ENCODE data around the gene YWHAQ. TPM values are rescaled to one million over a fixed set of nuclear protein-coding genes. Genes with fewer than 3 reads are reported as not detected.

YWHAQ gene
- total RNA-seq, 1 donor from 2014 or later: 533 TPM

- DNase-seq: no peak
- no peak for TF ChIP-seq CTCF (IDR thresholded peaks at IDR 0.05; ENCODE audit: partially characterized antibody, unreplicated experiment)
- Mint-ChIP-seq H3K36me3 (ENCODE audit: unreplicated experiment) (peaks cover 5% of the 10 kb centered on the region), H3K4me1 (ENCODE audit: low read depth, unreplicated experiment) (no peaks in the 10 kb centered on the region), H3K4me3 (ENCODE audit: unreplicated experiment) (no peak overlapping the region), H3K27ac (ENCODE audit: unreplicated experiment) (no peak overlapping the region), H3K27me3 (ENCODE audit: unreplicated experiment) (peaks cover 4% of the 10 kb centered on the region), H3K9me3 (ENCODE audit: unreplicated experiment) (peaks cover 1% of the 10 kb centered on the region)
Measured at GRCh38 chr2:9667826-9668225, 37.0 kb upstream of the YWHAQ start.

- Mint-ChIP-seq H3K4me1 (ENCODE audit: low read depth, unreplicated experiment) (no peaks in the 10 kb centered on the region), H3K36me3 (ENCODE audit: unreplicated experiment) (peaks cover 5% of the 10 kb centered on the region), H3K27me3 (ENCODE audit: unreplicated experiment) (peaks cover 6% of the 10 kb centered on the region), H3K4me3 (ENCODE audit: unreplicated experiment) (no peak overlapping the region), H3K27ac (ENCODE audit: unreplicated experiment) (no peak overlapping the region), H3K9me3 (ENCODE audit: unreplicated experiment) (peaks cover 1% of the 10 kb centered on the region)
- no peak for DNase-seq
- no peak for TF ChIP-seq CTCF (IDR thresholded peaks at IDR 0.05; ENCODE audit: partially characterized antibody, unreplicated experiment)
Measured at GRCh38 chr2:9666306-9666705, 35.5 kb upstream of the YWHAQ start.

GRCh38 chr2:9665898-9666297, 35.1 kb upstream of the YWHAQ start:
- TF ChIP-seq CTCF (IDR thresholded peaks at IDR 0.05; ENCODE audit: partially characterized antibody, unreplicated experiment): no peak
- DNase-seq: no peak
- peaks cover 6% of the 10 kb centered on the region for H3K27me3 Mint-ChIP-seq (ENCODE audit: unreplicated experiment)
- H3K36me3 Mint-ChIP-seq (ENCODE audit: unreplicated experiment): peaks cover 5% of the 10 kb centered on the region
- no peak overlapping the region for H3K4me3 Mint-ChIP-seq (ENCODE audit: unreplicated experiment)
- no peak overlapping the region for H3K27ac Mint-ChIP-seq (ENCODE audit: unreplicated experiment)
- H3K4me1 Mint-ChIP-seq (ENCODE audit: low read depth, unreplicated experiment): no peaks in the 10 kb centered on the region
- peaks cover 1% of the 10 kb centered on the region for H3K9me3 Mint-ChIP-seq (ENCODE audit: unreplicated experiment)

GRCh38 chr2:9664365-9664764, 33.6 kb upstream of the YWHAQ start:
- no peak overlapping the region for H3K27ac Mint-ChIP-seq (ENCODE audit: unreplicated experiment)
- no peaks in the 10 kb centered on the region for H3K4me1 Mint-ChIP-seq (ENCODE audit: low read depth, unreplicated experiment)
- DNase-seq: no peak
- H3K4me3 Mint-ChIP-seq (ENCODE audit: unreplicated experiment): no peak overlapping the region
- peaks cover 1% of the 10 kb centered on the region for H3K9me3 Mint-ChIP-seq (ENCODE audit: unreplicated experiment)
- peaks cover 5% of the 10 kb centered on the region for H3K36me3 Mint-ChIP-seq (ENCODE audit: unreplicated experiment)
- no peak for TF ChIP-seq CTCF (IDR thresholded peaks at IDR 0.05; ENCODE audit: partially characterized antibody, unreplicated experiment)
- H3K27me3 Mint-ChIP-seq (ENCODE audit: unreplicated experiment): peaks cover 6% of the 10 kb centered on the region

- no peak for DNase-seq
- Mint-ChIP-seq H3K4me3 (ENCODE audit: unreplicated experiment) (no peak overlapping the region), H3K36me3 (ENCODE audit: unreplicated experiment) (peaks cover 5% of the 10 kb centered on the region), H3K4me1 (ENCODE audit: low read depth, unreplicated experiment) (no peaks in the 10 kb centered on the region), H3K27me3 (ENCODE audit: unreplicated experiment) (peaks cover 6% of the 10 kb centered on the region), H3K9me3 (ENCODE audit: unreplicated experiment) (no peaks in the 10 kb centered on the region), H3K27ac (ENCODE audit: unreplicated experiment) (no peak overlapping the region)
- TF ChIP-seq CTCF (IDR thresholded peaks at IDR 0.05; ENCODE audit: partially characterized antibody, unreplicated experiment): no peak
Measured at GRCh38 chr2:9663008-9663879, 32.4 kb upstream of the YWHAQ start.
